Measurements from ENCODE around the gene TRNT1. TPM values are rescaled to one million over a fixed set of nuclear protein-coding genes. Genes with fewer than 3 reads are reported as not detected.

Gene TRNT1
- total and polyA plus RNA-seq, 10 donors = 10.0 to 43.8 (median 28.8) TPM

GRCh38 chr3:3179407-3180094 is 52.8 kb downstream of the TRNT1 start, which contains the start of gene CRBN:
Gene CRBN, minus strand, starts transcription at chr3:3179691. Its CDS starts 4 bp downstream, at chr3:3179687.
- Histone ChIP-seq H3K36me3 (peaks cover 0 to 19% (median 5%) of the 10 kb centered on the region in 6 donors), H3K9me3 (no peaks in the 10 kb centered on the region), H3K4me3 (peak within 1 kb of the TSS; percentile 92 to 100 (median 96)), H3K27ac (peak within 1 kb of the TSS; percentile 39 to 92 (median 88)), H3K27me3 (replicated peaks in 1 of 7) (no peaks in the 10 kb centered on the region), H3K4me1 (peaks cover 28 to 53% (median 49%) of the 10 kb centered on the region in 6 donors)
- intact Hi-C loops (cut with DNase I; ENCODE audit: low total_unique reads) = no loop called here
- DNase-seq = peak; percentile 98
- TF ChIP-seq POLR2A (IDR thresholded peaks at IDR 0.05) (peak in 2 of 3 donors; percentile 5 to 27), CTCF (IDR thresholded peaks at IDR 0.05 in 8 of 11, conservative IDR thresholded peaks at IDR 0.05 in 3 of 11) (peak; percentile 96 to 100 (median 98)), POLR2AphosphoS5 (IDR thresholded peaks at IDR 0.05) (peak; percentile 92 to 97 (median 96))
- 1 to 2% (median 1%) methylated on average over 17 to 56 of the region's 56 CpGs for WGBS, 5 donors

- peak overlapping the region in 1 of 8 donors; percentile 92 for H3K27ac ChIP-seq
- H3K4me1 ChIP-seq = peaks cover 25 to 44% (median 41%) of the 10 kb centered on the region in 6 donors
- H3K4me3 ChIP-seq = no peak overlapping the region
- H3K27me3 ChIP-seq (replicated peaks in 1 of 7) = no peaks in the 10 kb centered on the region
- WGBS, 5 donors = 68 to 79% (median 77%) methylated on average over 9 of the region's 9 CpGs
- intact Hi-C loops (cut with DNase I; ENCODE audit: low total_unique reads) = no loop called here
- no peaks in the 10 kb centered on the region for H3K9me3 ChIP-seq
- TF ChIP-seq POLR2A (IDR thresholded peaks at IDR 0.05) = no peak
- TF ChIP-seq CTCF (IDR thresholded peaks at IDR 0.05 in 8 of 11, conservative IDR thresholded peaks at IDR 0.05 in 3 of 11) = no peak
- no peak for TF ChIP-seq POLR2AphosphoS5 (IDR thresholded peaks at IDR 0.05)
- DNase-seq = no peak
- H3K36me3 ChIP-seq = peaks cover 0 to 11% (median under 1%) of the 10 kb centered on the region in 6 donors
Measured at GRCh38 chr3:3180456-3180855, 53.7 kb downstream of the TRNT1 start.

- Histone ChIP-seq H3K4me3 (no peak overlapping the region), H3K36me3 (no peaks in the 10 kb centered on the region), H3K27me3 (replicated peaks in 1 of 7) (no peaks in the 10 kb centered on the region), H3K4me1 (peaks cover 0 to 3% (median 2%) of the 10 kb centered on the region in 6 donors), H3K9me3 (peaks cover 5 to 24% (median 15%) of the 10 kb centered on the region in 8 donors), H3K27ac (no peak overlapping the region)
- intact Hi-C loops (cut with DNase I; ENCODE audit: low total_unique reads) = no loop called here
- no peak for DNase-seq
- WGBS, 5 donors = 47 to 73% (median 58%) methylated on average over 2 of the region's 2 CpGs
- TF ChIP-seq POLR2AphosphoS5 (IDR thresholded peaks at IDR 0.05) (no peak), POLR2A (IDR thresholded peaks at IDR 0.05) (no peak), CTCF (IDR thresholded peaks at IDR 0.05 in 8 of 11, conservative IDR thresholded peaks at IDR 0.05 in 3 of 11) (no peak)
Measured at GRCh38 chr3:3184876-3185275, 58.1 kb downstream of the TRNT1 start.

- no peaks in the 10 kb centered on the region for H3K27me3 ChIP-seq (replicated peaks in 1 of 7)
- intact Hi-C loops (cut with DNase I; ENCODE audit: low total_unique reads) = no loop called here
- no peak overlapping the region for H3K27ac ChIP-seq
- TF ChIP-seq POLR2A (IDR thresholded peaks at IDR 0.05) = no peak
- no peak for TF ChIP-seq CTCF (IDR thresholded peaks at IDR 0.05 in 8 of 11, conservative IDR thresholded peaks at IDR 0.05 in 3 of 11)
- no peak for TF ChIP-seq POLR2AphosphoS5 (IDR thresholded peaks at IDR 0.05)
- H3K4me3 ChIP-seq = no peak overlapping the region
- no peaks in the 10 kb centered on the region for H3K36me3 ChIP-seq
- peaks cover 0 to 11% (median 6%) of the 10 kb centered on the region in 6 donors for H3K4me1 ChIP-seq
- H3K9me3 ChIP-seq = peaks cover 5 to 24% (median 15%) of the 10 kb centered on the region in 8 donors
- WGBS, 5 donors = 20 to 36% (median 29%) methylated on average over 1 of the region's 1 CpG
- no peak for DNase-seq
Measured at GRCh38 chr3:3189102-3189727, 62.5 kb downstream of the TRNT1 start.
